ENCODE measurements around the gene KXD1. TPM values are rescaled to one million over a fixed set of nuclear protein-coding genes. Genes with fewer than 3 reads are reported as not detected.
"Not testable (repeated sequence)": the region's sequence is repeated elsewhere in the genome, so short reads cannot be mapped to it uniquely, and the experiment has no call there.

Gene KXD1
- total RNA-seq, 1 donor from 2014 or later, result 73.9 TPM

DNA sequence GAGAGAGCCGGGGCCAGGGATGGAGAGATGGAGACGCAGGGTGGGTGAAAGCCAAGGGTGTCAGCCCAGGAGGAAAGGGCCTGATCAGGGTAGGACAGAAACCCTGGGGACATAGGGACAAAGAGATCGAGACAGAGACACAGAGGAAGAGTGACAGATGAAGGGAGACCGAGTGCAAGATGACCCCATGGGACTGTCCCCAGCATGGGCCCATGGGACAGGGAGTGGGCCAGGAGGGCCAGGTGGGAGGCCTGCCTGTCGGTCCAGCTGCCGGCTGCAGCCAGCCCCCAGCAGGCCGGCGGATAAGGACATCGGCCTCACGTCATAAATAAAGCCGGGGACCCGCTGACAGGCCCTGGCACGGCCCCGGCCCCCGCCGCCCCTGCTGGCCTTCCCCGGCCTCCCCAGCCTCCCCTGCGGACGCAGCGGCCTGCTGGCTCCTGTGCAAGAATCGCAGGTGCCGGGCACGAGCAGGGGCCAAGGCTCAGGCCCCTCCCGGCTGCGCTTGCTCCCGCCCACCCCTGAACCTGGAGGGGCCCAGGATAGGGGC is 37.2 kb downstream of the KXD1 start:
- no peak for DNase-seq (ENCODE audit: extremely low spot score, unreplicated experiment)
- no peak overlapping the region for H3K27ac Mint-ChIP-seq

DNA sequence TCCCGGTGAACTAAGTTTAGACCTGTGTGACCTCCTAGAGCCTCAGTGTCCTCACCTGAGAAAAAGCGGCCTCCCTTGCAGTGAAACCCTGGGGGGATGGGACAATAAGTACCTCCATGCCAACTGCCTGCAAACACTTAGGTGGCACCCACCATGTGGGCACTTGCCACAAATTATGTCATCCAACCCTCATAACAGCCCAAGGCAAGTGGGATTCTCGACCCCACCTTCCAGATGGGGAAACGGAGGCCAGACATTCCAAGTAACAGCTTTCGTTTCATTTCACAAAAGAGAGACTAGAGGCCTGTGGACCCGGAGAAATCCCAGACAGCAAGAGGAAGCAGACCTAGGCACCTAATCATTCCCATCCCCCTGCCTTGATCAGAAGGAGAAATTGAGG is 37.8 kb downstream of the KXD1 start:
- Mint-ChIP-seq H3K27me3 (peaks cover 34% of the 10 kb centered on the region), H3K36me3 (no peaks in the 10 kb centered on the region), H3K4me3 (peak overlapping the region; percentile 36), H3K9me3 (no peaks in the 10 kb centered on the region), H3K4me1 (ENCODE audit: unreplicated experiment) (peaks cover 16% of the 10 kb centered on the region), H3K27ac (peak overlapping the region; percentile 34)
- TF ChIP-seq, protein P1, sequence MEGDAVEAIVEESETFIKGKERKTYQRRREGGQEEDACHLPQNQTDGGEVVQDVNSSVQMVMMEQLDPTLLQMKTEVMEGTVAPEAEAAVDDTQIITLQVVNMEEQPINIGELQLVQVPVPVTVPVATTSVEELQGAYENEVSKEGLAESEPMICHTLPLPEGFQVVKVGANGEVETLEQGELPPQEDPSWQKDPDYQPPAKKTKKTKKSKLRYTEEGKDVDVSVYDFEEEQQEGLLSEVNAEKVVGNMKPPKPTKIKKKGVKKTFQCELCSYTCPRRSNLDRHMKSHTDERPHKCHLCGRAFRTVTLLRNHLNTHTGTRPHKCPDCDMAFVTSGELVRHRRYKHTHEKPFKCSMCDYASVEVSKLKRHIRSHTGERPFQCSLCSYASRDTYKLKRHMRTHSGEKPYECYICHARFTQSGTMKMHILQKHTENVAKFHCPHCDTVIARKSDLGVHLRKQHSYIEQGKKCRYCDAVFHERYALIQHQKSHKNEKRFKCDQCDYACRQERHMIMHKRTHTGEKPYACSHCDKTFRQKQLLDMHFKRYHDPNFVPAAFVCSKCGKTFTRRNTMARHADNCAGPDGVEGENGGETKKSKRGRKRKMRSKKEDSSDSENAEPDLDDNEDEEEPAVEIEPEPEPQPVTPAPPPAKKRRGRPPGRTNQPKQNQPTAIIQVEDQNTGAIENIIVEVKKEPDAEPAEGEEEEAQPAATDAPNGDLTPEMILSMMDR (conservative IDR thresholded peaks at IDR 0.05), result no peak
- DNase-seq (ENCODE audit: extremely low spot score, unreplicated experiment), result no peak

More for the DNA sequence above, 37.2 kb downstream of the KXD1 start:
- Mint-ChIP-seq H3K36me3 (no peaks in the 10 kb centered on the region), H3K4me1 (ENCODE audit: unreplicated experiment) (peaks cover 19% of the 10 kb centered on the region), H3K4me3 (peak overlapping the region; percentile 60), H3K27me3 (peaks cover 28% of the 10 kb centered on the region), H3K9me3 (no peaks in the 10 kb centered on the region)
- TF ChIP-seq, protein P1 (conservative IDR thresholded peaks at IDR 0.05), result no peak

DNA sequence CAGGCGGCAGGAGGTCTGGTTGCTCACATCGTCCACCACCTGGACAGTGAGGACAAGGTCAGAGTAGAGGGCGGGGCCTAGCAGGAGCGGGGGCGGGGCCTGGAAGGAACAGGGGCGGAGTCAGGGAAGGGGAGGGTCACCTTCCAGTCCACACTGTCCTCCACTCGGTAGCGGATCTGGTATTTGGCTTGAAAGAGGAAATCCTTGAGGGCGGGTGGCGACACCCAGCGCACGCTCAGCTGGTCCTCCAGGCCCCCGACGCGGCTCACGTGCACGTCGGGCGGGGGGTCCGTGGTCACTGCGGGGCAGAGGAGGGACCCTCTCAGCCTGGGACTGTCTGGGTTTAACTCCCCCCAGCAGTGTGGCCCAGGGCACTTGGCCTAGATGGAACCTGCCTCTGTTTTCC is 39.1 kb downstream of the KXD1 start:
- peaks cover 41% of the 10 kb centered on the region for H3K27me3 Mint-ChIP-seq
- TF ChIP-seq, protein P1 (conservative IDR thresholded peaks at IDR 0.05), result no peak
- H3K36me3 Mint-ChIP-seq, result no peaks in the 10 kb centered on the region
- H3K4me3 Mint-ChIP-seq, result peak overlapping the region; percentile 49
- no peaks in the 10 kb centered on the region for H3K9me3 Mint-ChIP-seq
- no peak for DNase-seq (ENCODE audit: extremely low spot score, unreplicated experiment)
- peaks cover 14% of the 10 kb centered on the region for H3K4me1 Mint-ChIP-seq (ENCODE audit: unreplicated experiment)
- no peak overlapping the region for H3K27ac Mint-ChIP-seq

DNA sequence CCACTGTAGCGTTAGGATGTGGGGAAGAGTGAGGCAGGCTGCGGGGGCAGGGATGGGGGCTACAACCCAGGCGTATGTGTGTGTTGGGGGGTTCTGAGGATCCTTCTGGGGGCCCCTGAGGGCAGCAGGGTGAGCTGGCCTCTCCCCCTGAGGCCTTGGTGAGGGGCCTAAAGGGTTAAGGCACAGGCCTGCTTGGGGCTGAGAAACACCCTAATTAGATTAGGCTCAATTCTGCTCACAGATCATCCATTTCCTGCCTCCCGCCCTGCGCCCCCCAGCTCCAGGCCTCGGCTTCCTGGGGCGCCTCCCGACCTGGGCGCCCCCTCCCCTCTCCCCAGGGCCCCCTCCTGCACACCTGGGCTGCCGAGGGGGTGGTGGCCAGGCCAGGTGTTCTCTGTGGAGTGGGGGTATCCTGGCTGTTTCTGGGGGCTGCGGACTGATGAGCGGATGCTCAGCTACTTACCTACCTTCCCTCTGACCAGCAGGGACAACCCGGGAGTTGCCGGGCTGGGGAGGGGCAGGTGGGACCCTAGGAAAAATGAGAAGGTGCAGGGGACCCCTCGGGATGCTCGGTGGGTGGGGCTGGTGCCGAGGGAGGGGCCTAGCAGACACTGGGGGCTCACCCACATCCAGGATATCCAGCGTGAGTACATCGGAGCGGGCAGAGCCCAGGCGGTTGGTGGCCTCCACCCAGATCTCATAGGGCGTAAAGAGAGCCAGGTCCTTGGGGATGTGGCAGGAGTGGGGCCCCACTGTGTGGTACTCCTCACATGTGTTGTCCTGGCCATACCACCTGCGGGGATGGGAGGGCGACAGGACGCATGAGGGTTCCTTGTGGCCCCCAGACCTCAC is 40.4 kb downstream of the KXD1 start:
- peaks cover 1% of the 10 kb centered on the region for H3K36me3 Mint-ChIP-seq
- H3K4me3 Mint-ChIP-seq, result no peak overlapping the region
- H3K27ac Mint-ChIP-seq, result no peak overlapping the region
- no peaks in the 10 kb centered on the region for H3K9me3 Mint-ChIP-seq
- TF ChIP-seq, protein P1 (conservative IDR thresholded peaks at IDR 0.05), result no peak
- DNase-seq (ENCODE audit: extremely low spot score, unreplicated experiment), result peak; percentile 60
- H3K4me1 Mint-ChIP-seq (ENCODE audit: unreplicated experiment), result peaks cover 16% of the 10 kb centered on the region
- peaks cover 52% of the 10 kb centered on the region for H3K27me3 Mint-ChIP-seq

DNA sequence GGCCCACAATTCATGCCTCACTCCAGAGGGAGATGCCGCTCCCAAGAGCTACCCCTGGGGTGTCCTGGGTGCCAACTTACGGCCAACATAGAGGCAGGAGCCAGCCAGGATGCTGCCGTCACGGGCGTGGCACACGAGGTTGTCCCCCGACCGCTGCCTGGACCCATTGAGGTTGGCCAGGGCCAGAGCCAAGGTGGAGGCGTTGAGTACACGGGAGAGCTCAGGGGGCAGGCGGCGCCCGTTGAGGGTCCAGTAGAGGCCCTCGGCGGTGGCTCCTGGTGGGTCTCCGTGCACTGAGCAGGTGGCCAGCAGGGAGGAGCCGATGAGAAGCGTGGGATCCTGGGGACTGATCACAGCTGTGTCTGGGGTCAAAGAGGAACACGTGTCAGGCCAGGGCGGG is 41.8 kb downstream of the KXD1 start:
- Mint-ChIP-seq H3K27me3 (peaks cover 57% of the 10 kb centered on the region), H3K9me3 (no peaks in the 10 kb centered on the region), H3K4me3 (no peak overlapping the region), H3K4me1 (ENCODE audit: unreplicated experiment) (peaks cover 20% of the 10 kb centered on the region), H3K27ac (no peak overlapping the region), H3K36me3 (peaks cover 3% of the 10 kb centered on the region)
- no peak for DNase-seq (ENCODE audit: extremely low spot score, unreplicated experiment)
- TF ChIP-seq, protein P1 (conservative IDR thresholded peaks at IDR 0.05), result no peak

DNA sequence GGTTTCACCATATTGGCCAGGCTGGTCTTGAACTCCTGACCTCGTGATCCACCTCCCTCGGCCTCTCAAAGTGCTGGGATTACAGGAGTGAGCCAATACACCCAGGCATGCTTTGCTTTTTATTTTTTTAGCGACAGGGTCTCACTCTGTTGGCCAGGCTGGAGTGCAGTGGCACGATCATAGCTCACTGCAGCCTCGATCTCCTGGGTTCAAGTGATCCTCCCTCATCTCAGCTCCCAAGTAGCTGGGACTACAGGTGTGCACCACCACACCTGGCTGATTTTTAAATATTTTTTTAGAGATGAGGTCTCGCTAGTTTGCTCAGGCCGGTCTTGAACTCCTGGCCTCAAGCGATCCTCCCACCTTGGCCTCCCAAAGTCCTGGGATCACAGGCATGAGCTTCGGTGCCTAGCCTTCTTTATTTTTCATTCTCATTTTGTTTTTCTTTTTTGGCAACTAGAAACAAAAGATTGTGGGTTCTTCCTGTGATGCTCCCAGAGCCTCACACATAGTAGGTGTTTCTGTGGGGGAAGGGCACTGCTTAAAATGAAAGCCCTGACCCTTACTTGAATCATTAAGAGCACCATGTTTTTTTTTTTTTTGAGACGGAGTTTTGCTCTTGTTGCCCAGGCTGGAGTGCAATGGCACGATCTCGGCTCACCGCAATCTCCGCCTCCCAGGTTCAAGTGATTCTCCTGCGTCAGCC is 43.2 kb downstream of the KXD1 start:
- H3K4me3 Mint-ChIP-seq; H3K27ac Mint-ChIP-seq; H3K36me3 Mint-ChIP-seq; H3K9me3 Mint-ChIP-seq; DNase-seq (ENCODE audit: extremely low spot score, unreplicated experiment): not testable (repeated sequence)
- H3K27me3 Mint-ChIP-seq, result peaks cover 61% of the 10 kb centered on the region
- peaks cover 19% of the 10 kb centered on the region for H3K4me1 Mint-ChIP-seq (ENCODE audit: unreplicated experiment)
